H1 (cell line): ENCODE data around the gene RGS6.

ENCODE experiments used
- MAX ChIP-seq: IDR thresholded peaks from 2 replicates; pipeline ENCODE4 v1.6.1; 2012; ENCODE audit warnings: inconsistent platforms
- RAD21 ChIP-seq, 2 experiments: IDR thresholded peaks in 1 of 2; conservative IDR thresholded peaks in 1 of 2; 2 replicates each; pipeline ENCODE4 v1.6.1; 2011; ENCODE audit warnings: low read depth in 2 of 2, low read length in 2 of 2, improper control_type of control experiment in 1 of 2, inconsistent platforms in 1 of 2, mild to moderate bottlenecking in 1 of 2, moderate library complexity in 1 of 2
- TF ChIP-seq, protein P1 (sequence below), 3 experiments: IDR thresholded peaks; 1 replicate in 2 of 3; 2 replicates in 1 of 3; pipeline versions ENCODE4 v1.5.1 to v1.6.1; 2011; ENCODE audit warnings: low read length in 3 of 3, mild to moderate bottlenecking in 3 of 3, inconsistent platforms in 2 of 3, low read depth in 1 of 3, moderate library complexity in 1 of 3; ENCODE audit not compliant: insufficient read depth in 1 of 3; ENCODE audit errors: control extremely low read depth in 1 of 3

- no peak for TF ChIP-seq RAD21 (IDR thresholded peaks at IDR 0.05 in 1 of 2, conservative IDR thresholded peaks at IDR 0.05 in 1 of 2; ENCODE audit: low read depth in 2 of 2, low read length in 2 of 2)
- TF ChIP-seq, protein P1, sequence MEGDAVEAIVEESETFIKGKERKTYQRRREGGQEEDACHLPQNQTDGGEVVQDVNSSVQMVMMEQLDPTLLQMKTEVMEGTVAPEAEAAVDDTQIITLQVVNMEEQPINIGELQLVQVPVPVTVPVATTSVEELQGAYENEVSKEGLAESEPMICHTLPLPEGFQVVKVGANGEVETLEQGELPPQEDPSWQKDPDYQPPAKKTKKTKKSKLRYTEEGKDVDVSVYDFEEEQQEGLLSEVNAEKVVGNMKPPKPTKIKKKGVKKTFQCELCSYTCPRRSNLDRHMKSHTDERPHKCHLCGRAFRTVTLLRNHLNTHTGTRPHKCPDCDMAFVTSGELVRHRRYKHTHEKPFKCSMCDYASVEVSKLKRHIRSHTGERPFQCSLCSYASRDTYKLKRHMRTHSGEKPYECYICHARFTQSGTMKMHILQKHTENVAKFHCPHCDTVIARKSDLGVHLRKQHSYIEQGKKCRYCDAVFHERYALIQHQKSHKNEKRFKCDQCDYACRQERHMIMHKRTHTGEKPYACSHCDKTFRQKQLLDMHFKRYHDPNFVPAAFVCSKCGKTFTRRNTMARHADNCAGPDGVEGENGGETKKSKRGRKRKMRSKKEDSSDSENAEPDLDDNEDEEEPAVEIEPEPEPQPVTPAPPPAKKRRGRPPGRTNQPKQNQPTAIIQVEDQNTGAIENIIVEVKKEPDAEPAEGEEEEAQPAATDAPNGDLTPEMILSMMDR (IDR thresholded peaks at IDR 0.05; ENCODE audit: control extremely low read depth in 1 of 3, insufficient read depth in 1 of 3, low read depth in 1 of 3, low read length in 3 of 3) = no peak
- no peak for TF ChIP-seq MAX
Measured at GRCh38 chr14:71966528-71966927, 34.3 kb downstream of the RGS6 start.
